Fibroblast of the aortic adventitia (primary cell): Measurements from ENCODE around the gene CD38. TPM values are rescaled to one million over a fixed set of nuclear protein-coding genes. Genes with fewer than 3 reads are reported as not detected.
A peak's percentile ranks its signal among the peaks of the same experiment; 100 is the strongest.
"Not testable (repeated sequence)": the region's sequence is repeated elsewhere in the genome, so short reads cannot be mapped to it uniquely, and the experiment has no call there.

Experiments
- DNase-seq: peaks from one replicate; pipeline ENCODE4 v3.0.0-alpha.2; 2010; ENCODE audit warnings: low read depth
- H3K4me3 ChIP-seq: 2 replicates; pipeline ENCODE4 v1.5.1; 2011; ENCODE audit warnings: low read depth, mild to moderate bottlenecking, control low read depth, low read length, moderate library complexity
- CTCF ChIP-seq: IDR thresholded peaks from 2 replicates; pipeline ENCODE4 v1.5.1; 2011; ENCODE audit warnings: mild to moderate bottlenecking, low read length, control low read depth, inconsistent platforms; ENCODE audit not compliant: insufficient read depth
- total RNA-seq: library from RNA; depleted of rRNA; stranded (reverse); fragments of >200 nt; gene quantifications from 2 replicates; pipeline ENCODE4 v1.2.3, GENCODE V29; 2012; ENCODE audit warnings: low replicate concordance

The CD38 gene
- total RNA-seq, 1 donor, result not detected

GRCh38 chr4:15855804-15856475, 77.8 kb downstream of the CD38 start:
- H3K4me3 ChIP-seq, result no peak overlapping the region
- DNase-seq, result no peak
- no peak for TF ChIP-seq CTCF

- H3K4me3 ChIP-seq, DNase-seq: not testable (repeated sequence)
These were observed 83.1 kb downstream of the CD38 start for GRCh38 chr4:15861198-15861597.

- no peak for TF ChIP-seq CTCF
- H3K4me3 ChIP-seq, result no peak overlapping the region
- peak; percentile 31 for DNase-seq
These were observed 86.8 kb downstream of the CD38 start for GRCh38 chr4:15864651-15865566.

- TF ChIP-seq CTCF, result no peak
- no peak overlapping the region for H3K4me3 ChIP-seq
- peak; percentile 14 for DNase-seq
These were observed 90.0 kb downstream of the CD38 start for GRCh38 chr4:15868111-15868510.

GRCh38 chr4:15868826-15869413, 90.8 kb downstream of the CD38 start:
- no peak for DNase-seq
- H3K4me3 ChIP-seq, result no peak overlapping the region
- no peak for TF ChIP-seq CTCF

- no peak overlapping the region for H3K4me3 ChIP-seq
- no peak for TF ChIP-seq CTCF
- DNase-seq, result no peak
These were observed 92.0 kb downstream of the CD38 start for GRCh38 chr4:15870079-15870478.

GRCh38 chr4:15870921-15871664, 93.0 kb downstream of the CD38 start:
- no peak for DNase-seq
- no peak for TF ChIP-seq CTCF
- H3K4me3 ChIP-seq, result no peak overlapping the region
